Keratinocyte (primary cell): ENCODE results near the gene CFAP92. TPM values are rescaled to one million over a fixed set of nuclear protein-coding genes. Genes with fewer than 3 reads are reported as not detected.

Experiments
- DNase-seq: peaks from one replicate; pipeline ENCODE4 v3.0.0-alpha.2; 2011; ENCODE audit warnings: low read depth, missing footprints, low spot score
- FAIRE-seq: peaks from 2 replicates; lab custom pipeline; 2011; peaks lifted over from hg19 to GRCh38; lab: Jason Lieb, UNC
- H2AFZ ChIP-seq: 2 replicates; pipeline ENCODE4 v1.6.0; 2012; ENCODE audit warnings: low read length, control low read depth, inconsistent platforms; ENCODE audit not compliant: control insufficient read depth
- H3K27ac ChIP-seq: 2 replicates; pipeline ENCODE4 v1.5.1; 2011; ENCODE audit warnings: low read length; ENCODE audit not compliant: control insufficient read depth, insufficient read depth
- H3K27me3 ChIP-seq: 3 replicates; pipeline ENCODE4 v1.6.0; 2011; ENCODE audit warnings: low read length; ENCODE audit not compliant: control insufficient read depth, insufficient read depth; ENCODE audit errors: extremely low read depth
- H3K36me3 ChIP-seq, 2 experiments: 2 replicates in 1 of 2; 3 replicates in 1 of 2; pipeline ENCODE4 v1.5.1; 2011; ENCODE audit warnings: low read length in 2 of 2, mild to moderate bottlenecking in 1 of 2; ENCODE audit not compliant: control insufficient read depth in 2 of 2, insufficient read depth in 2 of 2; ENCODE audit errors: extremely low read depth in 1 of 2
- H3K4me1 ChIP-seq: 3 replicates; pipeline ENCODE4 v1.5.1; 2011; ENCODE audit warnings: low read length; ENCODE audit not compliant: control insufficient read depth, insufficient read depth; ENCODE audit errors: extremely low read depth
- H3K4me2 ChIP-seq: 3 replicates; pipeline ENCODE4 v1.6.0; 2011; ENCODE audit warnings: low read depth, low read length; ENCODE audit not compliant: control insufficient read depth, insufficient read depth; ENCODE audit errors: extremely low read depth
- H3K4me3 ChIP-seq, 3 experiments: fragments of 200-600 bp in 1 of 3; sonication (generic) in 1 of 3; 2 replicates in 2 of 3; 3 replicates in 1 of 3; pipeline ENCODE4 v1.5.1; 2011 to 2016; ENCODE audit warnings: low read length in 3 of 3, mild to moderate bottlenecking in 3 of 3, control low read depth in 2 of 3, inconsistent platforms in 1 of 3, low read depth in 1 of 3, mixed read lengths in 1 of 3, mixed run types in 1 of 3, moderate library complexity in 1 of 3; ENCODE audit not compliant: control insufficient read depth in 2 of 3, insufficient read depth in 2 of 3; ENCODE audit errors: extremely low read depth in 1 of 3
- H3K79me2 ChIP-seq: 2 replicates; pipeline ENCODE4 v1.6.0; 2012; ENCODE audit warnings: low read length; ENCODE audit not compliant: control insufficient read depth, insufficient read depth
- H3K9ac ChIP-seq: 3 replicates; pipeline ENCODE4 v1.6.0; 2011; ENCODE audit warnings: low read length; ENCODE audit not compliant: control insufficient read depth, insufficient read depth; ENCODE audit errors: extremely low read depth
- H3K9me1 ChIP-seq: 3 replicates; pipeline ENCODE4 v1.6.0; 2011; ENCODE audit warnings: low read length; ENCODE audit not compliant: control insufficient read depth, insufficient read depth; ENCODE audit errors: extremely low read depth
- H3K9me3 ChIP-seq: 2 replicates; pipeline ENCODE4 v1.5.1; 2012; ENCODE audit warnings: low read depth, low read length; ENCODE audit not compliant: control insufficient read depth
- H4K20me1 ChIP-seq: 3 replicates; pipeline ENCODE4 v1.6.0; 2011; ENCODE audit warnings: low read length; ENCODE audit not compliant: control insufficient read depth, insufficient read depth; ENCODE audit errors: extremely low read depth
- CTCF ChIP-seq, 3 experiments: IDR thresholded peaks in 1 of 3; conservative IDR thresholded peaks in 1 of 3; optimal IDR thresholded peaks in 1 of 3; 2 replicates in 2 of 3; 3 replicates in 1 of 3; pipeline versions ENCODE3 to v1.5.1; 2011; ENCODE audit warnings: low read length in 3 of 3, mild to moderate bottlenecking in 3 of 3, moderate library complexity in 2 of 3, control low read depth in 1 of 3, inconsistent platforms in 1 of 3; ENCODE audit not compliant: insufficient read depth in 2 of 3; ENCODE audit errors: extremely low read depth in 1 of 3
- EZH2 ChIP-seq: IDR thresholded peaks from one replicate; pipeline ENCODE4 v1.6.1; 2012; ENCODE audit warnings: inconsistent platforms, mild to moderate bottlenecking, low read length, moderate library complexity
- dilution Hi-C: fragments of 300-500 bp; cut with MboI; formaldehyde crosslinking; loops from one replicate; pipeline ENCODE4 v1.7.0; 2020; ENCODE audit warnings: low sequenced_read_pairs; ENCODE audit not compliant: extremely low pct_ligation_motif_present
- polyA plus RNA-seq, 5 experiments: library from polyadenylated mRNA; depleted of rRNA in 3 of 5; stranded (reverse) in 3 of 5; stranded (forward) in 1 of 5; unstranded in 1 of 5; fragments of >200 nt; gene quantifications; 1 replicate in 1 of 5; 2 replicates in 3 of 5; 3 replicates in 1 of 5; pipeline versions ENCODE4 v1.2.1 to v1.2.3, GENCODE V29; 2011 to 2012; ENCODE audit warnings: missing spikeins in 2 of 5, low read depth in 1 of 5, low replicate concordance in 1 of 5

Gene CFAP92
- polyA plus RNA-seq, 1 donor (not counting 4 experiments of a cell fraction or from before 2014, with no cell fraction given), result 0.26 TPM

- Histone ChIP-seq H3K9ac (no peak overlapping the region), H3K27ac (no peak overlapping the region), H3K9me3 (no peaks in the 10 kb centered on the region), H3K4me2 (no peak overlapping the region), H3K4me1 (no peaks in the 10 kb centered on the region), H3K36me3 (no peaks in the 10 kb centered on the region), H3K27me3 (peaks cover 11% of the 10 kb centered on the region), H3K9me1 (no peaks in the 10 kb centered on the region), H2AFZ (no peak overlapping the region), H4K20me1 (no peaks in the 10 kb centered on the region), H3K4me3 (no peak overlapping the region), H3K79me2 (no peaks in the 10 kb centered on the region)
- dilution Hi-C loops, result no loop called here
- FAIRE-seq, result no peak
- no peak for TF ChIP-seq CTCF (optimal IDR thresholded peaks at IDR 0.05 in 1 of 3, IDR thresholded peaks at IDR 0.05 in 1 of 3, conservative IDR thresholded peaks at IDR 0.05 in 1 of 3; ENCODE audit: extremely low read depth in 1 of 3, insufficient read depth in 2 of 3, low read length in 3 of 3)
- TF ChIP-seq EZH2, result no peak
- DNase-seq, result no peak
Observed at GRCh38 chr3:129034642-129035041, 40.8 kb upstream of the CFAP92 start.

GRCh38 chr3:129033633-129034321, 39.9 kb upstream of the CFAP92 start:
- Histone ChIP-seq H3K9me3 (no peaks in the 10 kb centered on the region), H3K27ac (no peak overlapping the region), H3K27me3 (peaks cover 4% of the 10 kb centered on the region), H3K9ac (no peak overlapping the region), H3K4me1 (no peaks in the 10 kb centered on the region), H3K79me2 (no peaks in the 10 kb centered on the region), H4K20me1 (no peaks in the 10 kb centered on the region), H2AFZ (no peak overlapping the region), H3K4me3 (no peak overlapping the region), H3K36me3 (no peaks in the 10 kb centered on the region), H3K4me2 (no peak overlapping the region), H3K9me1 (no peaks in the 10 kb centered on the region)
- TF ChIP-seq CTCF (optimal IDR thresholded peaks at IDR 0.05 in 1 of 3, IDR thresholded peaks at IDR 0.05 in 1 of 3, conservative IDR thresholded peaks at IDR 0.05 in 1 of 3; ENCODE audit: extremely low read depth in 1 of 3, insufficient read depth in 2 of 3, low read length in 3 of 3), result no peak
- TF ChIP-seq EZH2, result no peak
- FAIRE-seq, result no peak
- no peak for DNase-seq
- dilution Hi-C loops, result no loop called here
